GM18861 (cell line): ENCODE measurements around the gene VSTM1.

Source experiments
- ATAC-seq: cut with Tn5 transposase; IDR thresholded peaks from one replicate; pipeline ENCODE4 v1.9.1; 2021; ENCODE audit not compliant: unreplicated experiment

The VSTM1 gene

GRCh38 chr19:54013866-54014265, 49.8 kb downstream of the VSTM1 start:
- no peak for ATAC-seq

- ATAC-seq, result no peak
These were observed 52.0 kb downstream of the VSTM1 start for GRCh38 chr19:54011507-54012211.

GRCh38 chr19:54010474-54010873, 53.2 kb downstream of the VSTM1 start:
- no peak for ATAC-seq

GRCh38 chr19:54009440-54009839, 54.3 kb downstream of the VSTM1 start:
- ATAC-seq, result no peak

- ATAC-seq, result no peak
These were observed 61.0 kb downstream of the VSTM1 start for GRCh38 chr19:54002495-54003315.

- ATAC-seq, result no peak
These were observed 62.2 kb downstream of the VSTM1 start for GRCh38 chr19:54001496-54001895.

GRCh38 chr19:53999694-54000093, 64.0 kb downstream of the VSTM1 start:
- no peak for ATAC-seq

- no peak for ATAC-seq
These were observed 65.5 kb downstream of the VSTM1 start for GRCh38 chr19:53998223-53998622.

GRCh38 chr19:53994811-53995210, 68.9 kb downstream of the VSTM1 start:
- ATAC-seq, result no peak

- no peak for ATAC-seq
These were observed 70.2 kb downstream of the VSTM1 start for GRCh38 chr19:53993448-53993847.

- ATAC-seq, result no peak
These were observed 70.9 kb downstream of the VSTM1 start for GRCh38 chr19:53992815-53993214.

GRCh38 chr19:53992211-53992610, 71.5 kb downstream of the VSTM1 start:
- ATAC-seq, result no peak

- no peak for ATAC-seq
These were observed 72.2 kb downstream of the VSTM1 start, which contains the start of gene CACNG6 for GRCh38 chr19:53991224-53992113. Gene CACNG6 (plus strand): TSS chr19:53991637. CDS start chr19:53992878, 1,241 bp downstream.
